Activated gamma-delta T cell treated with Interleukin-2 at 50 U/mL for 16 hours (primary cell): ENCODE results near the gene KCNJ4.
"Not testable (repeated sequence)": the region's sequence is repeated elsewhere in the genome, so short reads cannot be mapped to it uniquely, and the experiment has no call there.

Source experiments
- DNase-seq: peaks from one replicate; pipeline ENCODE4 v3.0.0-alpha.2; 2020

KCNJ4 gene

GRCh38 chr22:38455076-38455529, at the start of gene KCNJ4:
Gene KCNJ4, minus strand, starts transcription at chr22:38455199. Its CDS starts 27,067 bp downstream, at chr22:38428132.
- DNase-seq, result no peak

DNA sequence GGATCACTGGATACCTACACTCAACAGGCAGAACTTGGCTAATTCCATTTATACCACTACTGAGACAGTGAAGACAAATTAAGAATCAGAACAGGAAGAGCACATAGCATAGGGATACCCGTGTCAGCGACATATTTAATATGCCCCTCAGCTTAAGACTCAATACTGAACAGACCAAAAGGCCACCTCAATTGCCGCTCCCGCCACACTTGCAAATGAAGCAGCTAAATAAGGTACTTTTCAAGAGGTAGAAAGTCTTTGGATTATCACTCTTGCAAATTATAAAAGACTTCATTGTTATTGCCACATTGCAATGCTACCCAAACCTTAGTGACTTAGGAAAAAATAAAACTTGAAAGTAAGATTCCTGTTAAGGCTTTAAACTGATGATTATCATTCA, 48.0 kb upstream of the KCNJ4 start:
- DNase-seq, result no peak

GRCh38 chr22:38501797-38502672, 47.0 kb upstream of the KCNJ4 start:
- no peak for DNase-seq

DNA sequence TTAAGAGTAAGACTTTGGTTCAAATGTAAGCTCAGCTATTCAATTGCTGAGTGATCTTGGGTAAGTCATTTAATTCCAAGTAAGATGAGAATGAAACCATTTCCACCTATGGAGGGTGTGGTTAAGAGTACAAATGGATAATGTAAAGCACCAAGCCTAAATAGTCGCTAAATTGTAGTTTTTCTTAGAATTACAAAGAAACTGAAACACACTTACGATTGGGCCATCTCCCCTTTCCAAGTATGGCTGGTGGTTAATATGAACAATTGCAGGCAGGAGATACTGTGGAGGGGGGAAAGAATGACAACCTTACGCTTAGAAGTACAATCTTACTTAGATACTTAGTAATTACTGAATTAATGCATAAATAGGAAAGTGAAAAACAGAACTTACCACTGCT, 42.9 kb upstream of the KCNJ4 start:
- no peak for DNase-seq

DNA sequence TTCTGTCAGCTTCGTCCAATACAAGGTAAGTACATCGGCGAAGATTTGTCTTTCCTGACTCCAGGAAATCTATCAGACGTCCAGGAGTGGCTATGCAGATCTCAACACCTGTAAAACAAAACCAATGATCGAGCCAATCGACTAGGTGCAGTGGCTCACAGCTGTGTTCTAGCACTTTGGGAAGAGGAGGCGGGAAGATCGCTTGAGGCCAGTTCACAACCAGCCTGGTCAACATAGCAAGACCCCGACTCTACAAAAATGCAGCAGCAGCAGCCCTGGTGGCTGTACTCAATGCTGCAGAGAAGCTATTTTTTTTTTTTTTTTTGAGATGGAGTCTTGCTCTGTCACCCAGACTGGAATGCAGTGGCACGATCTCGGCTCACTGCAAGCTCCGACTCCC, 39.9 kb upstream of the KCNJ4 start:
- DNase-seq, result no peak

DNA sequence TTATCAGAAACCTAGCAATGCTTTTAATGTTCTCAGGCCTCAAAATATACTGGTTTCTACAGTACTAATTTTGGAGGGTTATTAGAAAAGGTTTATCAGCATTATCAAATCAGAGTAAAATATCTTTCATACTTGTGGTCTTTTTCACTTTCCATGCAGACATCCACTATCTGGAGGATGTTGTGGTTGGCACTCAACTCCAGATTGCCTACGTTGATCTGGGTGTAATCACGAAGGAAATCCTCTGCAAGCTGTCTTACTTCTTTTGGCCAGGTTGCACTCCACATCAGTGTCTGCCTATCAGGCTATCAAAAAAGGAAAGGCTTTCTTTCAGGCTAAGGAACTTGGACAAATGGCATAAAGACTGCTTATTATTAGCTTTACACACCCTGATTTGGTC, 39.5 kb upstream of the KCNJ4 start:
- DNase-seq, result no peak

DNA sequence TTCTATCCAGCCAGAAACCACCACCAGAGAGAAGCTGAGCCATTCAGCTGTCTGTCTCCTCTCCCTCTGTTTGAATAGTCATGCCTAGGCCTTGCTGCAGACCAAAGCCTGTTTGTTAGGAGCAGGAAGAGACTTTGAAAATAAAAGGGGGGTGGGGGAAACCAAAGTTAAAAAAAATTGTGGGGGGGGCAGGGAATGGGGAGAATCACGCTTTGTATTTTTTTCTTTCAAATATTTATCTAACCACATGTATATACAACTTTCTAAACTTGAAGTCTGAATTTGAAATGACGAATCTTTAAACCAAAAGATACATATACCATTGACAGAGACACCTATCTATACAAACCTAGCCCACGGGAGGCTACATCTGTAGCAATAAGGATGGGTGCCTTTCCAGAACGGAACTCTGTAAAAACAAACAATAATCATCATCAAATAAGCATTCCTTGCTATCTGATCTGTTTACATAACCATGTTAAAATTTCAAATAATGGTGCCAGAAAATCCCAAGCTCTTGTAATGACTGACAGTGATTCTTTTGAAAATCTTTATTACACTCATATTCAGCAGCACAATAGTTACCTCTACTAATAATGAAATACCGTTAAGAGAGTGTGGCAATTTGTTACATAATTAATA, 36.8 kb upstream of the KCNJ4 start:
- no peak for DNase-seq

GRCh38 chr22:38490915-38491314, 35.9 kb upstream of the KCNJ4 start:
- DNase-seq, result no peak

- DNase-seq, result no peak
These were observed 35.5 kb upstream of the KCNJ4 start for GRCh38 chr22:38490475-38490874.

- no peak for DNase-seq
These were observed 34.7 kb upstream of the KCNJ4 start for GRCh38 chr22:38489561-38490145.

DNA sequence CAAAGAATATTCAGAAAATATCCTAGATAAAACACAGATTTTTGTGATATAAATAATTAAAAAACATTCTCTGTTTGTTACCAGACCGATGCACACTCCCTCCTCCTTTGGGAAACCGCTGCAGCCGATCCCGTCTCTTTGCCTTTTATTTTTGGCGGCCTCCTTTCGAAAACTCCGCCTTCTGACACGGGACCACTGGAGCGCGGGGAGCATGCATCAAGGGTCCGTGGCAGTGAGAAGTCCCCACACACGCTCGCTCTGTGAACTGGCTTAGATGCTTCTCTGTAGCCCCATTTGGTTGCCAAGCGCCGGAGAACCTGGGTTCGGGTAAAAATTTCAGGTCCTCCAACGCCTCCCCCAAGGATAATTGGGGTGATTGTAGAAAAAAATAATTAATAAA, 34.1 kb upstream of the KCNJ4 start:
- no peak for DNase-seq

DNA sequence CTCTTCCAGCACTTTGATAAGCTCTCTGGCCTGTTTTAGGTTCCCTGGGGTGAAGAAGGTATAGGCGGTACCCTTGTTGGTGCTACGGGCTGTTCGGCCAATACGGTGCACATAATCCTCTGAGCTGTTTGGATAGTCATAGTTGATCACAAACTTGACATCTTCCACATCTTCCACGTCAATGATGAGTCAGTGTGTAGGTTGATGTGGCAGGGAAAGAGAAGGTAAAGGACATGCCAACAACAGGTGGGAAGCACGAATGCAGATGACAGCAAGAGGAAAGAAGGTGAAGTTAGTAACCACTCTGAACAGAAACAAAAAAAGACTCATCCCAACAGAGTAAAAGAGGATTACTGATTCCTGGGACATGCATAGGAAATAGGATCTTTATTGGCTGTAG, 32.9 kb upstream of the KCNJ4 start:
- DNase-seq, result no peak

DNA sequence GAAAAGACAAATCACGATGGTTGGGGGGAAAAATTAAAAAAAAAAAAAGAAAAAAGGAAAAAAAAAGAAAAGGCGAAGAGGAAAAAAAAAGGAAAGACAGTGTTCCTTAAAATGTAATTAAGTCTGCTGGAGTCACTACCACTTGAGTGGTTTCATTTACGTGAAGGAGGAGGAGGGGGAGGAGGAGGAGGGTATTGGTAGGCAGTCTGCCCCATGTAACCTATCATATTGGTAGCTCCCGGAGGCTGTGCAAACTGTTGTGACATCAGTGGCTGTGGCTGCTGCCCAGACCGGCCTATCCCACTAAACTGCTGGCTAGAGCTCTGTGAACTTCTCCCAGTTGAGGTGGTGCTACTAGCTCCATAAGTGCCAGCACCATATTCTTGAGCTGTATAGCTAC, 30.8 kb upstream of the KCNJ4 start:
- no peak for DNase-seq

GRCh38 chr22:38484244-38484643, 29.2 kb upstream of the KCNJ4 start:
- DNase-seq, result no peak

- no peak for DNase-seq
These were observed 27.8 kb upstream of the KCNJ4 start for GRCh38 chr22:38482662-38483308.

- DNase-seq, result no peak
These were observed 26.9 kb upstream of the KCNJ4 start for GRCh38 chr22:38481871-38482332.

GRCh38 chr22:38481162-38481870, 26.3 kb upstream of the KCNJ4 start:
- no peak for DNase-seq

DNA sequence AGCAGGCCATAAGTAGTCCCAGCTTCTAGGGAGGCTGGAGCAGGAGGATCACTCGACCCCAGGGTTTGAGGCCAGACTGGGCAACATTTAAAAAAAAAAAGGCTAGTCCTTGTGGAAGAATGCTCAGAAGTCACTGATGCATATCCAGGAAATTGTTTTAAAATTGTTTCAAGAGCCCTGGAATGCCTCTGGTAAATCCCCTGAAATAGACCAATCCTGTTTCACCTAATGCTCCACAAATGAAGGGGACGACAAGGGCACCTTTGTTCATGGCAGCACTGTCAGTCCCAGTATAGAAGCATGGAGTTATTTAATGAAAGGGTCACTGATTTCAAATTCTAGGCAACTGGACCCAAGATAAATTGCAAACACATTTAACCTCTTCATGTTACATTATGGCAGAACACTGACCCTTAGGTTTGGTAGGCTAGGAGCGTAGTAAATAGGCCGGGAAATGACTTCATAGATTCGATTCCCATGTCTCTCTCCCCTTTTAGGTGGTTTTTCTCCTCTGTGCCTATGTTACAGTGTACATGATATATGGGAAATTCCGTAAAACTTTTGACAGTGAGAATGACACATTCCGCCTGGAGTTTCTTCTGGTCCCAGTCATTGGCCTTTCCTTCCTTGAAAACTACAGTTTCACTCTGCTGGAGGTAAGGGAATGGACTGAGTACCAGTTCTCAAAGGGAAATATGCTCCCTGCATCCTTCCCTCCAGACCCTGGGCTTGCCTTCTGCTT, 24.3 kb upstream of the KCNJ4 start:
- no peak for DNase-seq

GRCh38 chr22:38477585-38477984, 22.6 kb upstream of the KCNJ4 start:
- DNase-seq, result no peak

DNA sequence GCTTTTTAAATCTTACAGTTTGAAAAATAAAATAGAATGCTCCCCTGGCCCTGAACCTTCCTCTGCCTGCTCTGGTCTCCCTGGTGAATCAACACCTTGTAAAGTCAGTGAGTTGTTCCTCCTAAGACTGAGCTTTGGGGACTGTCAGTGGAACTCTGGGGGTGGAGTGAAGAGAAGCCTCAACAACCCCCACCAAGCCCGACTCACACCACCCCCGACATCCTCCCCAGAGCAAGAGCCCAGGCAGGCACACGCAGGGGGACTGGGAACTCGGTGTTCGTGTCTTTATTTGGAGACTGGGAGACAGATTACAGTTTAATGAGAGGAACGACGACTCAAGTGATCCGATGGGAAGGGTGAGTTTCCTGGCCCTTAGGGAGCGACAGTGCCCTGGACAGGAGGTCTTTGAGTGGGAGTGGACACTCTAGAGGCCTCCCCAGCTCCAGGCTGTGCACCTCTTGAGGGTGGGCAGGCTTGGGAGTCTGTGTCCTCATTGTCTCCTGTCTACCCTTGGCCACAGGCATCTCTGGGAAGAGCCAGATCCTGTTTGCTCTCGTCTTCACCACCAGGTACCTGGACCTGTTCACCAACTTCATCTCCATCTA, 19.1 kb upstream of the KCNJ4 start:
- no peak for DNase-seq

GRCh38 chr22:38471237-38471636, 16.2 kb upstream of the KCNJ4 start:
- DNase-seq, result no peak

DNA sequence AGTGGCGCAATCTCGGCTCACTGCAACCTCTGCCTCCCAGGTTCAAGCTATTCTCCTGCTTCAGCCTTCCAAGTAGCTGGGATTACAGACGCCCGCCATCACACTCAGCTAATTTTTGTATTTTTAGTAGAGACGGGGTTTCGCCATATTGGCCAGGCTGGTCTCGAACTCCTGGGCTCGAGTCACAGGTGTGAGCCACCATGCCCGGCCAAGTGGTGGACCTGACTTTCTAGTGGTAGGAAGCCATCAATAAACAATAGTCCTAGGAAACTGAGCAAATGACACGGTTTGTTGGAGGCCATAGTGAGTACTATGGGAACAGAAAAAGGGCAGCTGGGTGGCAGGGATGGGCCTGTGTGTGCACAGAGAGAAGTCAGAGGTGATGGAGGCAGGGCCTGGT, 15.2 kb upstream of the KCNJ4 start:
- DNase-seq, result not testable (repeated sequence)
